CD4-positive, alpha-beta T cell treated with Interleukin-10 for 1 hour (primary cell): ENCODE results near the gene TDRD10.

Experiments used
- DNase-seq: peaks from one replicate; pipeline ENCODE4 v3.0.0-alpha.2; 2020

TDRD10 gene

DNA sequence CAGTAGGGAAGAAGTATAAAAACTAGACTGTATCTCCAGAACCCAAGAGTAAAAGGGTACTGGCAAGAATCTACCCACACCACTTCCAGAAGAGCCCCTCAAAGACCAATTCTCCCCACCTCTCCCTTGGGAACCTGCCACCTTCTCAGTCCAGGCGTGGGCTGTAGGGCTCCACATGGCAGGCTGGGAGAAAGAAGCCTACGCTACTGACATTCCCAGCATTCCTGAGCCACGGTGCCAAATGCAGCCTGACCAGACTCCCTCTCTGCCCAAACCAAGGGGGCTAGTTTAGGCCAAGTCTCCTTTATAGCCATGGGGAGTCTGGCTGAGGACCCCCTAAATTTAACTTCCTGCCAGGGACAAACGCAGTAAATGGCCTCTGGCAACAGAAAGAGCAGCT lies 54.4 kb downstream of the TDRD10 start:
- DNase-seq, result no peak

DNA sequence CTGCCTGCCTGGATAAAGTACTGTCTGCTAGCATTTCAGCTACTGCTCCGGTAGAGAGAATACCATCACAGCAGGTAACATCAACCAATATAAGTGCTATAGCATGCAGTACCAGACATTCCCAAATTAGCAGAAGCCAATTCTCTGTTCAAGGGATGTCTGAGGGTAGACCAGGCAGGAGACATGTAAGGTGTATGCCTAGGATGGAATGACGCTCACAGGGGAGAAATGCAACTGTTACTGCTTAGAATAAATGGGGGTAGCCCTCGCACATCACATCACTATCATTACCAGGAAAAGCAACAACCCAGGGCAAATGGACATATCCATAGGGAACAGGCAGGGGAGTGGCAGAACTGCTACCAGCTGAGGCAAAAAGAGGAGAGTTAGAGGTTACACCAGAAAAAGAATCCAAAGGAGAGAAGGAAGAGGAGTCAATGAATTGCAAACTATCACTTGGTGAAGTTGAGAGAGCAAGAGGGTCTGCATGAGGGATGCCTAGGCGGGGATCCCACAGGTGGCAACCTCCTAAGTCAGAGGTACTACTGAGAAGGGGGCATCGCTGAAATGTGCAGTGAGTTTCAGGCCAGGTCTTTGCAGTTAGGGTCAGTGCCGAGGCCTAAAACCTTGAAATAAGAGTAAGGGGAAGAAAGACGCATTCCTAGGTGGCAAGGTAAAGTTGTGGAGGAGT lies 55.4 kb downstream of the TDRD10 start:
- no peak for DNase-seq

DNA sequence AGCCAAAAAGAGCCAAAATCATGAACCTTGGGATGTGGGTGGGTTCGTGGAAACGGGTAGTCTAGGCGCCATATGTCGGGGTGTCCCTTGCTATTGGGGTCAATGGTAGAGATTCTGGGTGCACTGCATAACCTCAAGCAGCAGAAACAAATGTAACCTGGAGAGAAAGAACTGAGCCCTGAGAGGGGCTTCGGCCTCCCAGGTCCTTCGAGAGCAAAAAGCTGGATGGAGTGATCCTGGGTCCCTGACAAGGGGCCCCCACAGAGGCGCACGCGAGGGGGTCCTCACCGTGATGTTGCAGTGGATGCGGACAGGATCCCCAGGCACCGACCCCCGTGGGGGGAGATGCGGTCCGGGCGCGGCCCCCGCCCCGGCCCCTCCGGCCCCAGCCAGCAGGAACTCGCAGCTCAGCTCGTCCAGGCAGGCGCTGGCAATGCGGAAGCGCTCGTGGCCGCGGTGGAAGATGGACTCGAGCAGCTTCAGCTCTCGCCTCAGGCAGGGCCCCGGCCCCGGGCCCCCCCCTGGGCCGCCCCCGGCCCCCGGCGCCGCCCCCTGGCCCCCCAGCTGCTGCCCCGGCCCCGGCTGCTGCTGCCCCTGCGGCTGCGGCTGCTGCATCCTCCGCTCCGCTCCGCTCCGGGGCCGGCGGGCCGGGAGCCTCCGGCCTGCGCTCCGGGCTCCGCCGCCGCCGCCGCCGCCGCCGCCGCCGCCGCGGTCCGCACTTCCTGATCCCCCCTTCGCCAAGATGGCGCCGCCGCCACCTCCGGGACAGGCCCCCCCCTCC lies 56.1 kb downstream of the TDRD10 start, which contains the start of gene UBE2Q1:
TSS of gene UBE2Q1 (minus strand) at position 724 of the 781 bp plus-strand sequence. CDS start at position 615, 109 bp downstream.
- DNase-seq, result peak; percentile 32

DNA sequence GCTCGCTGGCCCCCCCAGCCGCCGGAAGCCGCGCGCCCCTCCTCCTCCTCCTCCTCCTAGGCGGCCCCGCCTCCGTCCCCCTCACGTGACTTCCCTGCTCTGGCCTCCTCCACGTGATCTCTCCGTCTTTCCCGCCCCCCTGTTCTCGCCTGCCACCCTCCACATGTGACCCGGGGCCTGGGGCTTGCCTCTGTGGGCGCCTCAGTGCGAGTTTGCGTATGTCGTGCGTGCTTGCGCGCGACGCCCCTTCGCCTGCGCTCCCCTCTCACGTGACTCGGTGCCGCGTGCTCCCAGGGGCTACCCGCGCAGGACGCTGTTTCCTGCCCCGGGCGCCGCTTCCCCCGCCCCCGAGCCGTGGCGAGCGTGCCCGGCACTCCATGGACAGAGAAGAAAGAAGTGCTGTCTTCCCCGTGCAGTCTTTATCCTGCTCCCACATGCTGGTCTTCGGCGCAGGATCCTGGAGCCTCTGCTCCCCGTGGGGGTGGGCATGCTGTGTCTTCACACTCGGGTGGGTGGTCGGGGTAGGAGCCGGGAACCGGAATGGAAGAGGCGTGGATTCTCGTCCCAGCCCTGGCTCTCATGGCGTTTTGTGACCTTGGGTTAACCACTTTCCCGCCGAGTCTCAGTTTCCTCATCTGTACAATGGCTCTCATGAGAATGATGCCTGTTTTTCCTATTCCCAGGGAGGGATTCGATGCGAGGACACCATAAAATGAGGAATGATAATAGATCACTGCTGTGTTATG lies 56.9 kb downstream of the TDRD10 start:
- DNase-seq, result peak; percentile 100

DNA sequence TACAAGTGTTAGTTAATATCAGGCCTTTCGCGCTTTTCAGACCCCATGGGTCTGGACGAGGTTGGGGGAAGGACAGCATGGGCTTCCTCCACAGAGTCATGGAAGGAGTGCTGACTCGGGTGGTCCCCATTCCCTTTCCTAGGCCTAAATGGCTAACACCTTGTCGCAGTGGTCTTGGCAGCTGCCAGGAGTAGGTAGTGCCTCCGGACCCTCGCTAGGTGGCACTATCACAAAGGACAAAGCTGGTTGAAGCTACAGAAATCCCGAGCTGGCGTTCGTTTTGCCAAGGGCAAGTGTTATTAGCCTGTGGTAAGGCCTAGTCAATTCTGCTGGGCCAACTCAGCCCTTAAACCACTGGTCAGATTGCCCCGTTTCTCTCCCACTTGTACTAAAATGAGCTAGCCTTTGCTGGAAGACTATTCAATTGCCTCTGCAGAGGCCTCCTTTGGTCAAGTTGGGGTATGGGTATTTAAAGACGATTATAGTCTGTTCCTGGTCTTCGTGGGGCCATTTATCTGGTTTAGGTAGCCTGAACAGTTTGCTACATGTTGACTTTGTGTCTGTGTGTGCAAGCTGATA lies 57.5 kb downstream of the TDRD10 start:
- peak; percentile 88 for DNase-seq

DNA sequence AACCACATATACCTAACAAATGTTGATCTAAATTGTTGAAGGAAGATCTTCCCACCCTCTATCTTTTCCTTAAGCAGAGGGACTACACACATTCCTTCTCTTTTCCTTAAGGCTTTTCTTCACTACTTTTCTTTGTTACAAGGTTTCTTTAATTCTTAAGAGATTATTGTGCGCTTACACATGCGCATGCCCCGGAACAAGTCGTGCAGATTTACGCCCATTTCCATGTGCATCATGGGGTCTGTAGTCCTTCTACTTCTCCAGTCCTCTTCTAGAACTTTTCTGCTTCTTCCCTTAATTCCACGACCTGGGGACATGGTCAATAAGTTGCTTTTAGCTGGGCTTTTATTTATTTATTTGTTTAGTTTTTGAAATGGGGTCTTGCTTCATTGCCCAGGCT lies 63.9 kb downstream of the TDRD10 start:
- DNase-seq, result no peak

DNA sequence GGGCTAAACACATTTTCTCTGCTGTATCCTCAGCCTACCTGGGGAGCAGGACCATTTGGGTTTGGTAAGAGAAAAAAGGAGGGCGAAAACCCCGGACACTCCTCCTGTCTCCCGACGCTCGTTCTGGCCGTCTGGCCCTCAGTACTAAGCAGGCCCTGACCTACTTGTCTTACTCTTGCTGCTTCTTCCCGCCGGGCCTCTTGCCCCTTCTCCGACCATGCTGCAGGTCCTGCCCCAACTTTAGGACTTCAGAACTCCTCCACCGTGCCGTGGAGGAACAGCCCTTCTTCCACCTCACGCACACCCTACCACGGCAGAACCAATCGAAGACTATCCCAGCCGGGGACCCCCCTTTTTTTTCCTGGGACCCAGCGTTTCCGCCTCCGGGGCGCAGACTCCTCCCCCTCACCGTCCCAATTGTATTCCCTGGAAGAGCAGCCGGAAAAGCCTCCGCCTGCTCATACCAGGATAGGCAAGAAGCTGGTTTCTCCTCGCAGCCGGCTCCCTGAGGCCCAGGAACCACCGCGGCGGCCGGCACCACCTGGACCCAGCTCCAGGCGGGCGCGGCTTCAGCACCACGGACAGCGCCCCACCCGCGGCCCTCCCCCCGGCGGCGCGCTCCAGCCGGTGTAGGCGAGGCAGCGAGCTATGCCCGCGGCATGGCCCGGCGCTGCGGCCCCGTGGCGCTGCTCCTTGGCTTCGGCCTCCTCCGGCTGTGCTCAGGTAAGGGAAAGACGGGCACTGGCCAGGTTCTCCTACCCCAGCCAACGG lies 65.6 kb downstream of the TDRD10 start, which contains the start of gene CHRNB2:
TSS of gene CHRNB2 (plus strand) at position 393 of the 771 bp plus-strand sequence. CDS start at position 660, 267 bp downstream.
- DNase-seq, result peak; percentile 72

DNA sequence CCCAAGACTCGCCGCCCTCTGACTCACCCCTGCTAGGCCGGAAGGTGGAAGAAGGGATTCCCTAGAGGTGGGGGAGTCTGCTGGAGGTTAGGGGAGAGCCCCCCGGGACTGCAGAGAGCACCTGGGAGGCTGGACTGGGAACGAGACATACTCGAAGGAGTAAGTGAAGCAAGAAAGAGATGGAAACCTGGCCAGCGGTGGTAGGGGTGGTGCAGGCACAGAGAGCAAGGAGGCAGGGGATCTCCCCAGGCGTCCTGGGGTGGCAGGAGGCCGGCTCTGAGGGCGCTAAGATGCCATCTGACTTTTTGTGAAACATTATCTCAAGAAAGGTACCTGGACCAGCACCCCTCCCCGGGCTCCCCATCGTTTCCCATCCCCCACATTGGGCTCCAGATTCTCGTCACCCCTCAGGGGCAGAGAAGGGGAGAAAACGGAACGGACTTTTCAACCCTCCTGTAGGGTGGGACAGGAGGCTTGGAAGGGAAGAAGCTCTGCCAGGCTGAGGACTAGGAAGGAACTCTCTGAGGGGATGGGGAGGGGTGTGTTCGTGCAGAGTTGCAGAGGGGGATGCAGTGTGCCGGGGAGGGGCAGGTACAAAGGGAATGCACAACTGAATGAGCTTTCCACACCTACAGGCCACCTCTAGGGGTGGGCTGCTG lies 66.3 kb downstream of the TDRD10 start:
- DNase-seq, result no peak

DNA sequence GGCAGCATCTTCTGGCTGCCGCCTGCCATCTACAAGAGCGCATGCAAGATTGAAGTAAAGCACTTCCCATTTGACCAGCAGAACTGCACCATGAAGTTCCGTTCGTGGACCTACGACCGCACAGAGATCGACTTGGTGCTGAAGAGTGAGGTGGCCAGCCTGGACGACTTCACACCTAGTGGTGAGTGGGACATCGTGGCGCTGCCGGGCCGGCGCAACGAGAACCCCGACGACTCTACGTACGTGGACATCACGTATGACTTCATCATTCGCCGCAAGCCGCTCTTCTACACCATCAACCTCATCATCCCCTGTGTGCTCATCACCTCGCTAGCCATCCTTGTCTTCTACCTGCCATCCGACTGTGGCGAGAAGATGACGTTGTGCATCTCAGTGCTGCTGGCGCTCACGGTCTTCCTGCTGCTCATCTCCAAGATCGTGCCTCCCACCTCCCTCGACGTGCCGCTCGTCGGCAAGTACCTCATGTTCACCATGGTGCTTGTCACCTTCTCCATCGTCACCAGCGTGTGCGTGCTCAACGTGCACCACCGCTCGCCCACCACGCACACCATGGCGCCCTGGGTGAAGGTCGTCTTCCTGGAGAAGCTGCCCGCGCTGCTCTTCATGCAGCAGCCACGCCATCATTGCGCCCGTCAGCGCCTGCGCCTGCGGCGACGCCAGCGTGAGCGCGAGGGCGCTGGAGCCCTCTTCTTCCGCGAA lies 69.4 kb downstream of the TDRD10 start:
- no peak for DNase-seq

DNA sequence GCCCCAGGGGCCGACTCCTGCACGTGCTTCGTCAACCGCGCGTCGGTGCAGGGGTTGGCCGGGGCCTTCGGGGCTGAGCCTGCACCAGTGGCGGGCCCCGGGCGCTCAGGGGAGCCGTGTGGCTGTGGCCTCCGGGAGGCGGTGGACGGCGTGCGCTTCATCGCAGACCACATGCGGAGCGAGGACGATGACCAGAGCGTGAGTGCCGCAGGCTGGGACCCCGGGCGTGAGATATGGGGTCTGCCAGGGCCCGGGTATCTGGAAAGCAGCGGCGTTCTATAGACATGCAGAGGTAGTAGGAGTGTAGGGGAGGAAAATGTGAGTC lies 69.9 kb downstream of the TDRD10 start:
- DNase-seq, result no peak

DNA sequence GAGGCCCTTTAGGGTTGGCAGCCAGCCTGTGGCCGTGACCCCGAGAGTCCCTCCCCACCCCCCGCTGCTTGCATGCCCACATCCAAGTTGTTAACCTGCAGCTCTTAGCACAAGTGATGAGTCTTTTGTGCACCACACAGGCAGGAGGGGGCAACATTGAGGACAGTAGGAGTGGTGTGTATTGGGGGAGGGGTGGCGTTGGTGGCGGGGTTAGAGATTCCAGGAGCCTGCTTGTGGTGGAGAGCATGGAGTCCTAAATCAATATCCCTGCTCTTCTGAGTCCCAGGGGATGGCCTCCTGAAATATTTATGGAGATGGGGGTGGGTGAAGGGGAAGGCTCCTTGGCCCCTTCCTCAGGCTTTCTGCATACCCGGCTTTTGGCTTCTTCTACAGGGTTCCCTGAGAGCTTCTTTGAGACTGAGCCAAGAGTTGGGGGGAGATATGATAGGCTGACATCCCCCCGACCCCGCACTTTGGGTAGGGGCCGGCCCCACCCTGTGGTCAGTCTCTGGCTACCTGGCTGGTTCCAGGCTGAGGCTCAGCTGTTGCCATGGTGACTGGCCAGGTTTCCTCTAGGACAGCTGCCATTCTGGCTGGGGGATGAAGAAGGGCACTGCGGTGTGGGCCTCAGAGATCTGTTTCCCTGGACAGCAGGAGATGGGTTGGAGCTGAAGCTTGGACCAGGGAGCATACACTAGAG lies 70.6 kb downstream of the TDRD10 start:
- DNase-seq, result no peak

DNA sequence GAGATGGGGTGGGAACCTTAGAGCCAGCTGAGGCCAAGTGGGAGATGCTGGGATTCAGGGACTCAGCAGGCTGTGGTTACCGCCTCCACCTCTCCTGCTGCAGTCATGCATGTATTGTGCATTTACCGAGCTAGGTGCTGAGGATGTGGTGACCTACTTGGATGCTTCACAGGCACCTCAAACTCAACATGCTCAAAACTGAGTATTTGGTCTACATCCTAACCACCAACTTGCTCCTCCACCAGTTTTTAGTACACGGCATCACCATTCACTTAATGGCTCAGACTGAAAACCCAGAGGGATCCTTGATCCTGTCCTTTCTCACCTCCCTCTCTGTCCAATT lies 71.1 kb downstream of the TDRD10 start:
- no peak for DNase-seq

DNA sequence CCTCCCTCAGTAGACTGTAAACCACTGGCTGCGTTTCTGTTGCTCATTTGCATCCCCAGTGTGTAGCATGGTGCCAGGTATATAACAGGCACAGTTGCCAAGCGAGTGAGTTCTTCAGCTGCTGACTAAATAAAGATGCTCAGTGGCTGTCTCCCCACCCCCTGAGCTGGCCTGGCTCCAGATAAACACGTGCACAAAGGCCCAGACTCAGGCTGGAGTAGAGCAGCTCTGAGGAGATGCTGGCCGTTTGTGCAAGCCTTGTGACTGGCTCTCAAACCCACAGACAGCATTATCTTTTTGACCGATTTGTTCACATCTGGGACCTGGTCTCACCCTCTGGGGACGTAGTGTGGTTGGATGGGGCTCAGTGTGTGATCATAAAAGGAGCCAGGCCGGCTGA lies 72.7 kb downstream of the TDRD10 start:
- no peak for DNase-seq

DNA sequence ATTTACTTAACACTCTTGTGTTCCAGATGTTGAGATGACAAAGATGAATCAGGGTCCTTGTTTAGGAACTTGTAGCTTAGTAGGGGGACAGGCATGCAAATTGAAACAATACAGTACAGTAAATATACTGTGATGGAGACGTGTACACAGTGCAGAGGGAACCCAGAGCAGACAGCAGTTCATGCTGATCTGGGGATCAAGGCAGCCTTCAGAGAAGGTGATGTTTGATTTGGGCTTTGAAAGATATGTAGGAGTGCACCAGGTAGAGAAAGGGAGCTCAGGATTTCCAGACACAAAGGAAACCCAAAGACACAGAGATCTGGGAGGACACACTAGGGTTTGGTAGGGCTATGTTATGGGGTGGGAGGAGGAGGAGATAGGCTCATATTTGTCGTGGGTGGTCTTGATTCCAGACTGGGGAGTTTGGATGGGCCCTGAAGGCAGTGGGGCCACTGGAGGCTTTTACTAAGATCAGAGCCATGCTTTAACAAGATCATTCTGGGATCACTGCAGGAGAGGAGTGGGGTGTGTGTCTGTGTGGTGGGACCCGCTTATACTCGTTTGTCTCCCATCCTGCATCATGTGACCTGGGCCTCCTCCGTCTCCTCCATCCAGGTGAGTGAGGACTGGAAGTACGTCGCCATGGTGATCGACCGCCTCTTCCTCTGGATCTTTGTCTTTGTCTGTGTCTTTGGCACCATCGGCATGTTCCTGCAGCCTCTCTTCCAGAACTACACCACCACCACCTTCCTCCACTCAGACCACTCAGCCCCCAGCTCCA lies 73.3 kb downstream of the TDRD10 start:
- no peak for DNase-seq

DNA sequence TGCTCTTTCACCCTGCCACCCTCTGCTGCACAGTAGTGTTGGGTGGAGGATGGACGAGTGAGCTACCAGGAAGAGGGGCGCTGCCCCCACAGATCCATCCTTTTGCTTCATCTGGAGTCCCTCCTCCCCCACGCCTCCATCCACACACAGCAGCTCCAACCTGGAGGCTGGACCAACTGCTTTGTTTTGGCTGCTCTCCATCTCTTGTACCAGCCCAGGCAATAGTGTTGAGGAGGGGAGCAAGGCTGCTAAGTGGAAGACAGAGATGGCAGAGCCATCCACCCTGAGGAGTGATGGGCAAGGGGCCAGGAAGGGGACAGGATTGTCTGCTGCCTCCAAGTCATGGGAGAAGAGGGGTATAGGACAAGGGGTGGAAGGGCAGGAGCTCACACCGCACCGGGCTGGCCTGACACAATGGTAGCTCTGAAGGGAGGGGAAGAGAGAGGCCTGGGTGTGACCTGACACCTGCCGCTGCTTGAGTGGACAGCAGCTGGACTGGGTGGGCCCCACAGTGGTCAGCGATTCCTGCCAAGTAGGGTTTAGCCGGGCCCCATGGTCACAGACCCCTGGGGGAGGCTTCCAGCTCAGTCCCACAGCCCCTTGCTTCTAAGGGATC lies 74.0 kb downstream of the TDRD10 start:
- no peak for DNase-seq

DNA sequence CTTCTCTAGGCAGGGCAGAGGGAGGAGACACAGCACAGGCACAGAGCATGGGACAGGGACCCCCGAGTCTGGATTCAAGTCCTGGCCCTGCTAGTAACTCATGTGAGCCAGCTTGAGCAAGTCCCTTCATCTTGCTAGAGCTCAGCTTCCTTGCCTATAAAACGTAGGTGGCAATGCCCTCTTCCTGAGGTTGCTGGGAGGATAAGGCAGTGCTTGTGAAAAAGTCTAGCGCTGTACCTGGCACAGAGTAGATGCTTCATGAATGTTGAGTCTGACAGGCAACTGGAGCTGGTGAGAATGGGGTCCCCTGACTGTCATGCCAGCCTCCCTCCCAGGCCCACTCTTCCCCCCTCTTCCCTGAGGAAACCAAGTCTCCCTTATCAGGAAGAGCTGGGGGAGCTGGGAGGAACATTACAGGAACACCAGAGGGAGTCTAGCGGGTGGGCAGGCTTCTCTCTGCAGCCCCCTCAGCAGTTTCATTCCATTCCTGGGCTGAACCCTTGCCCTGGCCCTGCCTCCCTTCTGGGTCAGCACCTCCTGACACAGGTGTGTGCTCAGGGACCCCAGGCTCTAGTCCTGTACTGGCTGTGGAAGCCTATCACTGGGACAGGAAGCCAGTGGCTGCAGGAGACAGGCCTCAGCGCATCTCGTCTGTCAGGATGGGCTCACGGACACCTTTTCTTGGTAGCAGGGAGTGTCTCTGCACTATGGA lies 75.5 kb downstream of the TDRD10 start:
- DNase-seq, result no peak

DNA sequence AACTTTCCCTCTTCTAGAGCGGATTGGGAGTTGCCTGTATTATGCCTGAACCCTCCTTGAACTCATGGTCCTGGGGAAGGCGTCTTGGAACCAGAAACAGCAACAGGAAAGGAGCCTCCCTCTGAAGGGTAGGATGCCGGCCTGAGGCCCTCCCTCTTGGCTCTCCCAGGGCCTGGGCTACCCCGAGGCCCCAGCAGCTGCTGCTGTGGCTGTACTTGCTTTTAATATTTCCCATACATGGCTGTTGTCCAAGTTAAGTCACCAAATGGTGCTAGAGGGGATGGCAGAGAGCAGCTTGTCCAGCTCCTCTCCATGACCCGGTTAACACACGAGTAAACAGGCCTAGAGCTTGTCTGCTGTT lies 76.0 kb downstream of the TDRD10 start:
- DNase-seq, result no peak

DNA sequence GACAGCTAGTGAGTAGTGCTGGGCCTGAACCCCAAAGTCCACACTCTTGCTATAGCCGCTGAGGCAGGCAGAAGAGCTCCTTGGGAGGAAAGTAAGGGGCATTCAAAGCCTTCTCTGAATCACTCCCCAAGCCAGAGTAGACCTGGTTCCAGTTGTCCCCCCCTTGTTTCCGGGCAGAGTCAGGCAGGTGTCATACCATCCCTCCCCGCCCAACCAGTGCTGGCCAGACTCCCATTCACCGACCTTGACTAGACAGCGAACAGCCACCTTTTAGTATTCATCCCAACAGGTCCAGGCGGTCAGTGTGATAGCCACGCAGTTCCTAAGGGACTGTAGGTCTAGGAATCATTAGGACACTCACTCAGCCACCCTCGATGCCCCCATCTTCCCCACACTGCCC lies 77.4 kb downstream of the TDRD10 start:
- DNase-seq, result no peak

DNA sequence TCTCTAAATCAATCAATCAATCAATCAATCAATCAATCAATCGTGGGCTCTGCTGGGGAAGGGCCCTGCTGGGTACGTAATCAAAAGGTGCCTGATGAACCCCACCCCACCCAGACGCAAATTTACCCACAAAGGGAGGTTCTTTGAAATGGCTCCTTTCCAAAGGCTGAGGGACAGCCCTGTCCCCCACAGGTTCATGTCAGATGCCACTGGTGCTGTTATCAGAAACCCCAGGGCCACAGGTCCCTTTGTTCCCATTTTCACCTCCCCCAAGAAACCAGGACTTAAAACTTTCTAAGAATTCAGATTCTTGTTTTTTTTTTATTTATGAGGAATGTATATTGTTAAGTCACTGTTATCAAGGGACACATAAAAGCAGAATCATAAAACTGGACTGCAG lies 79.7 kb downstream of the TDRD10 start:
- no peak for DNase-seq
